Measurements from ENCODE around the gene WT1. TPM values are rescaled to one million over a fixed set of nuclear protein-coding genes. Genes with fewer than 3 reads are reported as not detected.

WT1 gene
- total RNA-seq, 1 donor from 2014 or later: not detected

- no peak for DNase-seq (ENCODE audit: low spot score)
- no peak for ATAC-seq
Measured at GRCh38 chr11:32340181-32340580, 95.2 kb downstream of the WT1 start.

Other genes starting within 250 kb of the WT1 start
- gene EIF3M, start 148.3 kb upstream of the WT1 start, total RNA-seq: 63.4 TPM